H7 (cell line): ENCODE results near the gene NUDT3. TPM values are rescaled to one million over a fixed set of nuclear protein-coding genes. Genes with fewer than 3 reads are reported as not detected.

Experiments used
- DNase-seq: peaks from one replicate; pipeline ENCODE4 v3.0.0; 2012
- H3K27me3 ChIP-seq: 2 replicates; pipeline ENCODE4 v1.6.0; 2011; ENCODE audit warnings: mild to moderate bottlenecking, low read length; ENCODE audit not compliant: control insufficient read depth, insufficient read depth
- H3K36me3 ChIP-seq: replicated peaks from 2 replicates; pipeline ENCODE4 v1.5.1; 2011; ENCODE audit warnings: low read length; ENCODE audit not compliant: control insufficient read depth, insufficient read depth
- H3K4me3 ChIP-seq: 2 replicates; pipeline ENCODE4 v1.5.1; 2011; ENCODE audit warnings: low read depth, mild to moderate bottlenecking, control low read depth, low read length, moderate library complexity; ENCODE audit not compliant: insufficient read depth
- total RNA-seq: library from RNA; depleted of rRNA; stranded (reverse); fragments of >200 nt; shearing (Covaris generic); gene quantifications from 2 replicates; pipeline ENCODE4 v1.2.3, GENCODE V29; 2014

Gene NUDT3
- total RNA-seq, 1 experiment from 2014 or later: 28.0 TPM

GRCh38 chr6:34300332-34300751 lies 92.1 kb downstream of the NUDT3 start:
- Histone ChIP-seq H3K36me3 (no peaks in the 10 kb centered on the region), H3K27me3 (no peaks in the 10 kb centered on the region), H3K4me3 (no peak overlapping the region)
- DNase-seq: no peak

DNA sequence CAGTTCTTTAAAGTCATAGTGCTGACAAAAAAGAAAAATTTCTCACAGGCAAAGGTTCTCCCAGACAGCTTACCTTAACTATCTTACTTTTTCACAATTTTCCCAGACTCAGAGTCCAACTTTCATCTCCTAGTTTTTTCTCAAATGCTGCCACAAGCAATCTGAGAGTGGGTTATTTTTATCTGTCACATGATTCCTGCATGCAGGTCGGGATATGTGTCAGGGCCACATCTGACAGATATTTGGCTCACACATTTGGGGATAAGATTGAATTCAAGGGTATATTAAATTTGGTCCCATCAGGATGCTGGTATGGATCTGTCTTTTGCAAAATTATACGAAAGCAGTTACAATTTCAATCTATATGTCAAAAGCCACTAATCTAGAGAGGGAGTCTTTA lies 93.5 kb downstream of the NUDT3 start:
- Histone ChIP-seq H3K4me3 (no peak overlapping the region), H3K27me3 (no peaks in the 10 kb centered on the region)
- no peak for DNase-seq

DNA sequence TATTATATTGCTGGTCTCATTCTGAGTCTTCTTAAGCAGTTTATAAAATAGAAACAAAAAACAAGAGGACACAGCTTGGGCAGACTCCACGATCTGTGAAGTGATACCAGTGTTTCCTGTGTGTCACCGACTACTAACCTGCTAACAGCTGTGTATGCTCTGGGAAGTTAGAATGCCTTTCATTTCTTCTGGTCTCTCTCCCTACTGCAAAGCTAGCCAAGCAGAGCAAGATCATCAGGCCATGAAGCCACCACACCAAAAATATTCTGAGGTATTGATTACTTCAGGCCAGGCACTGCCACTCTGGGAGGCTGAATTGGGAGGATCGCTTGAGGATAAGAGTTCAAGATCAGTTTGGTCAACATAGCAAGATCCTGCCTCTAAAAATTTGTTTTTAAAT lies 96.7 kb downstream of the NUDT3 start:
- DNase-seq: no peak
- no peaks in the 10 kb centered on the region for H3K27me3 ChIP-seq
- H3K4me3 ChIP-seq: no peak overlapping the region
- peaks cover 8% of the 10 kb centered on the region for H3K36me3 ChIP-seq

More for the DNA sequence above, 93.5 kb downstream of the NUDT3 start:
- H3K36me3 ChIP-seq: no peaks in the 10 kb centered on the region

DNA sequence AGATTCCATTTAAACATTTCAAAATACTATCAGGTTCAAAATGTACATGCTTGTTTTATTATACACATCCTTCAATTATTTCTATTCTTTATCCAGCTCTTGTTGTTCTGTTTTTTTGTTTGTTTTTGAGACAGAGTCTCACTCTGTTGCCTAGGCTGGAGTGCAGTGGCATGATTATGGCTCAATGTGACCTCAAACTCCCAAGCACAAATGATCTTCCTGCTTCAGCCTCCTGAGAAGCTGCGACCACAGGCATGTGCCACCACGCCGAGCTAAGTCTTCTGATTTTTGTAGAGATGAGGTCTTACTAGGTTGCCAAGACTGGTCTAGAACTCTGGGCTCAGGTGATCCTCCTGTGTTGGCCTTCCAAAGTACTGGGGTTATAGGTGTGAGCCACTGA lies 99.5 kb downstream of the NUDT3 start:
- Histone ChIP-seq H3K27me3 (no peaks in the 10 kb centered on the region), H3K36me3 (peaks cover 9% of the 10 kb centered on the region), H3K4me3 (no peak overlapping the region)
- DNase-seq: no peak

DNA sequence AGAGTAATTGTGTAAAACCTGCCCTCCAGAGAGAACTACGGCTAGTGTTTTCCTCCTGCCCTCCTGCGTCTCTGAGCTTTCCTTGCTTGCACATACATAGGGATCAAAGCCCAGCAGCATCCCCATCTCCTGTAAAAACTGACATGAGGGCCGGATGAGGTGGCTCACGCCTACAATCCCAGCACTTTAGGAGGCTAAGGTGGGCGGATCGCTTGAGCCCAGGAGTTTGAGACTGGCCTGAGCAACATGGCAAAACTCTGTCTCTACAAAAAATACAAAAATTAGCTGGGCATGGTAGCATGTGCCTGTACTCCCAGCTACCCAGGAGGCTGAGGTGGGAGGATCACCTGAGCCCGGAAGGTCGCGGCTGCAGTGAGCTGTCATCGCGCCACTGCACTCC lies 103.3 kb downstream of the NUDT3 start:
- DNase-seq: no peak
- H3K36me3 ChIP-seq: peaks cover 11% of the 10 kb centered on the region

DNA sequence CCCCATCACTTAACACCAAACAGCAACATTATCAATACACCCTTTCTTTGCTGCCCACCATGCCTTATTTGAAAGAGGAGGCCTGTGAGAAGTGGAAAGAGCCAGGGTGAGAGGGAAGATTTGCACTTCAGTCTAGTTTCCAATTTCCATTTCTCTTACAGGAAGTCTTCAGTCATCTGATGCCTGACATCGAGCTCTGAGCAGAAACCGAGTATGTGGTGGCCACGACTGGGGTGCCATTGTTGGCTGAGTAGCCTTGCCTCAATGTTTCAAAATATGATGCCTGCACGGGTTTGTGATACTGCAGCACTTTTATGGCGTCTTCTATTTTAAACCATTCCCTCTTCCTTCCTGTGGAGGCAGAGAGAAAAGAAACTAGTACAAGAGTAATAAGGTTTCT lies 103.9 kb downstream of the NUDT3 start:
- Histone ChIP-seq H3K36me3 (peaks cover 11% of the 10 kb centered on the region), H3K27me3 (no peaks in the 10 kb centered on the region), H3K4me3 (no peak overlapping the region)
- no peak for DNase-seq

More for the DNA sequence above, 103.3 kb downstream of the NUDT3 start:
- H3K27me3 ChIP-seq: no peaks in the 10 kb centered on the region
- no peak overlapping the region for H3K4me3 ChIP-seq

DNA sequence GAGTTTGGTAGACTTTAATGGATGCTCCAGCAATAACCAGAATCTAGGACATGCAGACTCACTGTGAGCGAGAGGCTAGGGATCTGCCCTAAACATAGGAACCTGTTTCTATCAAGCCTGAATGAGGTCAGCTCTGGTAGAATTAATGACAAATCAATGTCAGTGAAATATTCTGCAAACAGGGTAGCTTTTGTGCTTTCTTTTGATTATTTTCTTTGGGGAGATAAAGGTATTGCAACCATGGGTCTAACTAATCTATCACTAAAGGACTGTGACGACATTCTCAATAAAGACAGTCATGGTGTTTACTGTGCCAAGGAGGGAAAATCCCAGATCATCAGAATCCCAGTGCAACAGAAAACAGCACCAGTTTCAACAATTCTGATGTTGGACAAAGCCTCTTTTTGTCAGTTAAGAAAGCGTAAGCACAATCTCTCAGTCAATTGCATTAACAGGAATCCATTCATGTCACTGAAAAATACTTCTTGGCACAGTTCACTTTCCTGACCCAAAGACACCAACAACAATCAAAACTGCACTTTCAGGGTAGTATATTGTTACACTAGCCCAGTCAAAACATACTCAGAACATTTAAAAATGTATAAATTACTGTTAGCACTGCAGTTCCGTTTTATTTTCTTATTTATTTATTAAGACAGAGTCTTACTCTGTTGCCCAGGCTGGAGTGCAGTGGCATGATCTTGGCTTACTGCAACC lies 106.9 kb downstream of the NUDT3 start:
- H3K4me3 ChIP-seq: no peak overlapping the region
- no peak for DNase-seq
- peaks cover 3% of the 10 kb centered on the region for H3K36me3 ChIP-seq
- H3K27me3 ChIP-seq: no peaks in the 10 kb centered on the region

GRCh38 chr6:34284563-34285447 lies 107.7 kb downstream of the NUDT3 start:
- DNase-seq: no peak
- Histone ChIP-seq H3K4me3 (no peak overlapping the region), H3K36me3 (peaks cover 7% of the 10 kb centered on the region)

DNA sequence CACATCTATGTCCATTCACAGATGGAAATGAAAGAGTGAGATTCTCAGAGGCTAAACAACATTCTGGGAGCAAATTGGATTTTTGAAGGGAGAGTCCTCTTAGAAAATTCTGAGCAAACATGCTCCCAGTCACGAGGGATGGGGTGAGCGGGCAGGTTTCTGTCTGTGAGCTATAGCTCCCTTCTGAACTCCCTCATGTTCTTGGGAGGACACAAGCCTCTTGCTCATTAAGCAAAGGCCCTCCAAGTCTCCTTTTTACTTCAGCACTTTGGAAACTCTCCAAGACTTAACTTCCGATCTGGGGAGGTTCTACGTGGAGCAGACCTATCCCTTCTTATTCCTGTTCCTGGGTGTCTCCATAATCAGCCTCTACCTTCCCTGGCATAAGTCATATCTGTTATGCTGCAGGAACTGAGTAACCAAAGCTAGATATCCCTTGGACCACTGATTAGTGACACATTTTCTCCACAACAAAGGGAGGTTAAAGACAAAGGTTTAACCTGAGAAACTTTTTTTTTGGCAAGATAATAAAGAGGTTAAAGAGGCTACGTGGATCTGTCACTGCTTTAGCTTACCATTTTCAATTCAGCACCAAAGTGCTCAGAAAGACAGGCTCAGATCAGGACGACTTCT lies 110.7 kb downstream of the NUDT3 start:
- DNase-seq: no peak
- H3K27me3 ChIP-seq: no peaks in the 10 kb centered on the region
- peaks cover 8% of the 10 kb centered on the region for H3K36me3 ChIP-seq
- no peak overlapping the region for H3K4me3 ChIP-seq

More at GRCh38 chr6:34284563-34285447, 107.7 kb downstream of the NUDT3 start:
- H3K27me3 ChIP-seq: no peaks in the 10 kb centered on the region

GRCh38 chr6:34280216-34280615 lies 112.3 kb downstream of the NUDT3 start:
- peaks cover 8% of the 10 kb centered on the region for H3K36me3 ChIP-seq
- H3K27me3 ChIP-seq: no peaks in the 10 kb centered on the region
- no peak overlapping the region for H3K4me3 ChIP-seq
- no peak for DNase-seq

GRCh38 chr6:34278833-34279232 lies 113.6 kb downstream of the NUDT3 start:
- Histone ChIP-seq H3K4me3 (no peak overlapping the region), H3K36me3 (peaks cover 6% of the 10 kb centered on the region), H3K27me3 (no peaks in the 10 kb centered on the region)
- DNase-seq: no peak

- peaks cover 6% of the 10 kb centered on the region for H3K36me3 ChIP-seq
- H3K27me3 ChIP-seq: no peaks in the 10 kb centered on the region
- no peak for DNase-seq
- no peak overlapping the region for H3K4me3 ChIP-seq
Observed at GRCh38 chr6:34277763-34278112, 114.7 kb downstream of the NUDT3 start.

- H3K36me3 ChIP-seq: peaks cover 6% of the 10 kb centered on the region
- no peaks in the 10 kb centered on the region for H3K27me3 ChIP-seq
- no peak for DNase-seq
- H3K4me3 ChIP-seq: no peak overlapping the region
Observed at GRCh38 chr6:34276881-34277762, 115.3 kb downstream of the NUDT3 start.

GRCh38 chr6:34276191-34276590 lies 116.3 kb downstream of the NUDT3 start:
- no peaks in the 10 kb centered on the region for H3K27me3 ChIP-seq
- no peak overlapping the region for H3K4me3 ChIP-seq
- H3K36me3 ChIP-seq: peaks cover 6% of the 10 kb centered on the region
- DNase-seq: no peak
